Subcutaneous adipose tissue (tissue), 4 donors: ENCODE data around the gene ASH1L. TPM values are rescaled to one million over a fixed set of nuclear protein-coding genes. Genes with fewer than 3 reads are reported as not detected.

ENCODE experiments used
- total RNA-seq, 4 donors: library from RNA; depleted of rRNA; stranded (reverse); fragments of >200 nt; gene quantifications; one replicate each; pipeline ENCODE4 v1.1.0, GENCODE V29; 2016
- TF ChIP-seq, protein P1 (sequence below): fragments of 450-650 bp; IDR thresholded peaks from one replicate; pipeline ENCODE4 v1.5.1; 2016; ENCODE audit warnings: low read depth, mild to moderate bottlenecking, control low read depth, antibody characterized with exemption, moderate library complexity

ASH1L gene
- total RNA-seq, 4 donors from 2014 or later: 52.4 to 93.9 (median 69.0) TPM

DNA sequence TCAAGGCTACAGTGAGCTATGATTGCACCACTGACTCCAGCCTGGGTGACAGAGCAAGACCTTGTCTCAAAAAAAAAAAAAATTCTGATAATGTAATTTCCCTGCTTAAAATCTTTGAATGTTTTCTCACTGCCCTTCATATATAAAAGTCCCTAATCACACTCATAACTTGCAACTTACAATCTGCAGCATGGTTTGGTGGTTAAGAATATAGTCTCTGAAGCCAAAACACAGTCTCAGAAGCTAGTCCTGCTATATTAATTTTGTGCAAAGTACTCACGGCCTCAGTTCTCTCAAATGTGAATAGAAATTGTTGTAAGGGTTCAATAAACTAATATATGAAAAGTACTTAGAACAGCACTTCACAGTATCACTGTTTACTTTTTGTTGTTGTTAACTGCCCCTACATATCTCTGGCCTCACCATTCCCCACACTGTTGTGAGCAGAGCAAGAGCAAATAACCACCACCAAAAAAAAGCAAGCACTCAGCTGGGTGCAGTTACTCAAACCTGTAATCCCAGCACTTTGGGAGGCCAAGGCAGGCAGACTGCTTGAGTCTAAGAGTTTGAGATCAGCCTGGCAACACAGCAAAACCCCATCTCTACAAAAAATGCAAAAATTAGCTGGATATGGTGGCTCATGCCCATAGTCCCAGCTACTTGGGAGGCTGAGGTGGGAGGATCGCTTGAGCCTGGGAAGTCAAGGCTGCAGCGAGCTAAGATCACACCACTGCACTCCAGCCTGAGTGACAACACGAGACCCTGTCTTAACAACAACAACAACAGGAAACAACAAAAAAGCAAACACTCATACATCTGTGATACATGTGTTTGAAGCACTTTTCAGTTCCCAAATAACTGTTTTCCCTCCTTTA, 22.4 kb downstream of the ASH1L start:
- TF ChIP-seq, protein P1, sequence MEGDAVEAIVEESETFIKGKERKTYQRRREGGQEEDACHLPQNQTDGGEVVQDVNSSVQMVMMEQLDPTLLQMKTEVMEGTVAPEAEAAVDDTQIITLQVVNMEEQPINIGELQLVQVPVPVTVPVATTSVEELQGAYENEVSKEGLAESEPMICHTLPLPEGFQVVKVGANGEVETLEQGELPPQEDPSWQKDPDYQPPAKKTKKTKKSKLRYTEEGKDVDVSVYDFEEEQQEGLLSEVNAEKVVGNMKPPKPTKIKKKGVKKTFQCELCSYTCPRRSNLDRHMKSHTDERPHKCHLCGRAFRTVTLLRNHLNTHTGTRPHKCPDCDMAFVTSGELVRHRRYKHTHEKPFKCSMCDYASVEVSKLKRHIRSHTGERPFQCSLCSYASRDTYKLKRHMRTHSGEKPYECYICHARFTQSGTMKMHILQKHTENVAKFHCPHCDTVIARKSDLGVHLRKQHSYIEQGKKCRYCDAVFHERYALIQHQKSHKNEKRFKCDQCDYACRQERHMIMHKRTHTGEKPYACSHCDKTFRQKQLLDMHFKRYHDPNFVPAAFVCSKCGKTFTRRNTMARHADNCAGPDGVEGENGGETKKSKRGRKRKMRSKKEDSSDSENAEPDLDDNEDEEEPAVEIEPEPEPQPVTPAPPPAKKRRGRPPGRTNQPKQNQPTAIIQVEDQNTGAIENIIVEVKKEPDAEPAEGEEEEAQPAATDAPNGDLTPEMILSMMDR: no peak

DNA sequence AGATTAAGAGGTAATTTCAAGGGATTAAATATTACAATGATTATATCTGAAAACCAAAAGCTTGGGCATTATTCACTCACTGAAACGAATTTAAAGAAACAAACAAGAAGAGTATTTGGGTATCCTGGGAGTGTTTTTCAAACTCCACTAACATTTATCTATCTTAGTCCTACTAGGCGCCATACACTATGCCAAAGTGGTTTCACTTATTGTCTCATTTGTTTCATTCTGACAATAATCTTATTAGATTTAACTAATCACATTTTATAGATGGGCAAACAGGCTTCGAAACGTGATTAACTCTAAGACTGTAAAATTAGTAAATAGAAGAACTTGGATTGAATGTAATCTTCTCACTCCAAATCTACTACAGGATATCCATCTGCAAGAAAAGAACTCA, 25.4 kb downstream of the ASH1L start:
- TF ChIP-seq, protein P1: no peak

DNA sequence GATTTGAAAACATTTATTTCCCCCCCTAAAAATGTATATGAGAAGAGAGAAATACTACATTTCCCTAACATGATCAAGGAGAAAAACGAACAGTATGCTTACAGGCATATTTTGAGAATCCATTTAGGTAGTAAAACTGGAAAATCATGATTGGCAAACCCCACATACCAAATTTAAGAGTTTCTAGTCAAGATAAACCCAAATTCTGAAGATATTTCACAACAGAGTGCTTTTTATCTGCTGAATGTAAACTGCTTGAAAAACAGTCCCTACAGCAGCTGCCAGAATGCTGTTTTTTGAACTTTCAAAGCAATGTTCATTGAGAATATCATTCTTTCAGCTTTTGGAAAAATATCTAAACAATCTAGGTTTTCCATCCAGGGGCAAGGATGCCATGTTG, 31.0 kb downstream of the ASH1L start:
- TF ChIP-seq, protein P1: no peak

DNA sequence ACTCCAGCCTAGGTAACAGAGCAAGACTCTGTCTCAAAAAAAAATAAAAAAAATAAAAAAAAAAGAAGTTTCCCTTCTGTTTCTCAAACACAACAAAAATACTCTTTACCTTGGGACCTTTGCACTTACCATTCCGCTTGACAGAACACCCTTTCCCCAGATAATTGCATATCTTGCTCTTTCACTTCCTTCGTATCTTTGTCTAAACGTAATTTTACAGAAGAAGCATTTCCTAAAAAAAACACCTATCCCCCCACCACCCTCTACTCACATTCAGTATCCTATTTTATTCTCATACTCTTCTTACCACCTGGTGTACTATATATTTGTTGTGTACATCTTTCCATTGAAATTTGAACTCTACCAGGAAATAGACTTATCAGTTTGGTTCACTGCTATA, 32.7 kb downstream of the ASH1L start:
- TF ChIP-seq, protein P1: no peak

DNA sequence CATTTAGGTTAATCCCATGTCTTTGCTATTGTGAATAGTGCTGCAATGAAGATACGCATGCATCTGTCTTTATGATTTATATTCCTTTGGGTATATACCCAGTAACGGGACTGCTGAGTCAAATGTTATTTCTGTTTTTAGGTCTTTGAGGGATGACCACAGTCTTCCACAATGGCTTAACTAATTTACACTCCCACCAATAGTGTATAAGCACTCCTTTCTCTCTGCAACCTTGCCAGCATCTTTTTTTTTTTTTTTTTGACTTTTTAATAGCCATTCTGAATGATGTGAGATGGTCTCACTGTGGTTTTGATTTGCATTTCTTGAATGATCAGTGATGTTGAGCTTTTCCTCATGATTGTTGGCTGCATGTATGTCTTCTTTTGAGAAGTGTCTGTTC, 33.5 kb downstream of the ASH1L start:
- TF ChIP-seq, protein P1: no peak

DNA sequence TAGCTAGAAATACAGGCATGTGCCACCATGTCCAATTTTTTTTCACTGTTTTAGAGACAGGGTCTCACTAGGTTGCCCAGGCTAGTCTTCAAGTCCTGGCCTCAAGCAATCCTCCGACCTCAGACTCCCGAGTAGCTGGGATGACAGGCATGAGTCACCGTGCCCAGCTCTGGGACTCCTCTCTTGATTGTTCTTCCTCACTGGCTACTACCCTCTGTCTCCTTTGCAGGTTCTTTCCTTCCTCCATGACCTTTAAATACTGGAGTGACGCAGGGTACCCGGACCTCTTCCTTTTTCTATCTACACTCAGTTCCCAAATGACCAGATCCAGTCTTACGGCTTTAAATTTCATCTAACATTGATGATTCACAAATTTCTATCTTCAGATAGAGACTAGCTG, 34.9 kb downstream of the ASH1L start:
- TF ChIP-seq, protein P1: no peak

DNA sequence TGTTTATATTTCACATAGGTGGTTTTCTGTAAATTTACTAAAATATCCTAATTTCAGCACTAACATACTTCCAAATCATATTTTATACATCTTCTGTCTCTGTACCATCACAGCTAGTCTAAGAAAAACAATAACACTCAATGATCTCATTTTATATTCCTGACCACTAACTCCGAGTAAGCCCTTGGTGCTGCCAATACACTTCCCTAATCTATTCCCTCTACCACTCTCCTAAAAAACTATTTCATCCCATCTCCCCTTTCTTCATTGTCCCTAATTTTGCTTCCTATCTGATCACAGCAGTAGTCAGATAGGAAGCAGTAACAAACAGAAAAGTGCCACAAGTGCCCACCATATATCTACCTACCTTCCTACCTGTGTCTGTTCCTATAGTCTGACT, 36.2 kb downstream of the ASH1L start:
- TF ChIP-seq, protein P1: no peak
